GM21528 (cell line): Measurements from ENCODE around the gene DSN1.

Source experiments
- ATAC-seq: cut with Tn5 transposase; IDR thresholded peaks from one replicate; pipeline ENCODE4 v1.9.1; 2021; ENCODE audit warnings: mild to moderate bottlenecking, moderate library complexity; ENCODE audit not compliant: unreplicated experiment, low FRiP score

DSN1 gene

GRCh38 chr20:36760647-36761046 lies 12.9 kb downstream of the DSN1 start:
- no peak for ATAC-seq

DNA sequence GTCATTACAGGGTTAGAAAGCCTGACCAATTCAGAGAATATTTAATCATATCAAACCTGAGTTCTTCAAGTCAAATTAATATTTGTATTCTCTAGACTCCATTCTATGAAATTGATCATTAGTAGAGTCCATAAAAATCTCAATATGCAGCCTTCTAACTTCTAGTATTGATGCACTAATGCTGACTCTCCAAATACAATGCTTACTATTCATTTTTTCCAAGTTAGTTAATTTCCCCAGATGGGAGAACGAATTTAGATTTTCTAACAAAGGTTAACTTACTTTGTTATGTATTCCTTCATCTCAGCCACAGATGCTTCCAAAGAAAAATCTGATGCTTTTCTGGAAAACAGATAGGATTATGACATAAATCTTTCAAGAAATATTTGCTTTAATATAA lies 15.3 kb downstream of the DSN1 start:
- no peak for ATAC-seq

GRCh38 chr20:36756496-36756895 lies 17.1 kb downstream of the DSN1 start:
- ATAC-seq: no peak

- no peak for ATAC-seq
Observed at GRCh38 chr20:36754656-36755222, 18.8 kb downstream of the DSN1 start.

- ATAC-seq: no peak
Observed at GRCh38 chr20:36752582-36752981, 21.0 kb downstream of the DSN1 start.

GRCh38 chr20:36745927-36746659 lies 27.5 kb downstream of the DSN1 start, which contains the start of gene NDRG3:
Gene NDRG3 (minus strand): TSS chr20:36746090. CDS start chr20:36721735, 24,355 bp downstream.
- ATAC-seq: peak; percentile 87

- ATAC-seq: peak; percentile 35
Observed at GRCh38 chr20:36745234-36745926, 28.2 kb downstream of the DSN1 start.

DNA sequence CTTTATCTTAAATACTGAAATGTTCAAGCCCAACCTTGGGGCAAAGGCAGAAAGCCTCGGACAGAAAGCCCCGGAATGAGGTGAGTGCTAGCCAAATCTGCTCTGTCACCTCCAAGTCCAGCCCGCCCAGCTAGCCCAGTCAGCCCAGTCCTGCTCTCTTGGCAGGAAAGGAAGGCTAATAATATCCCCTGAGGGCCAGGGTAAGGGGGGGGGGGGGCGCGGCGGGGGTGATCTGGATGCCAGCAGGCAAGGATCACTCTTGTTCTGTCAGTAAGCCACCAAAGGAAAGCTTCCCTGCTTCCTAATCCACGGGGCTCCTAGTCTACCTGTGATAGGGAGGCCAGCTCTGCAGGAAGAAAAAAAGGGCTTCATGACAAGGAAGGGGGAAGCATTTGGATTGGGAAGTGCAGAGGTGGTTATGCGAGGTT lies 28.8 kb downstream of the DSN1 start:
- ATAC-seq: no peak

DNA sequence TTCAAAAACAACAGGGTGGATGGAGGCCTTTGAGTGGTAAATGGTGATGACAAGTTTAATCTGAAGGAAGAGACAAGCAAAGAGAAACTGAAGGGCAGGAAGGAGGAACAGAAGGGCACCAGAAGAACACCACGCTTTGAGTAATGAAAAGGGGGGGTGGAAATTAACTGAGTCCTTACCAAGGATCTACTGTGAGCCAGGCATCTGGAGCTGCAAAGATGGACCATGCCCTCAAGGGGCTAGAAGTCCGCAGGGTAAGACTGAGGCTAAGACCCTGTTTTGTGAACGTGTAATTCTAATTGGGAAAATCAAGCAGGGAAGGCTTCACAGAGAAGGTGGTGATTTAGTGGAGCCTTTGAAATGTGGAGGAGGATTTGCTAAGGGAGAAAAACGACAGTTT lies 29.3 kb downstream of the DSN1 start:
- no peak for ATAC-seq

DNA sequence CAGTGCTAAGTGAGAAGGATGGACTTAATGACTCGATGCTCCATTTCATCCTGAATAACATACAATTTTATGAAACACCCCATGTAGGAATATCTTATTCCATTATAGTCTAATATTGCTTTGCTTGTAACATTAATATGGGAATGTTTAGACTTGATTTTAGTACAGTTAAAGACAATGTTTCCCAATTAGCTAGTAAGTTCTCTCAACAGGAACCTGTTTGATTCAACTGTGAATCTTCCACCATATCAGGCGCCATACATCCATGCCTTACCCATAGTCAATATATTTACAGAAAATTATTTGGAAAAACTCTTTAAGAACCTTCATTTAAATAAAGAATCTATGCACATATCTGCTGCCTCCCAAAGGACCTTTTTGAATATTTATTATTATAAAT lies 31.0 kb downstream of the DSN1 start:
- ATAC-seq: no peak

- no peak for ATAC-seq
Observed at GRCh38 chr20:36741072-36741471, 32.5 kb downstream of the DSN1 start.

- no peak for ATAC-seq
Observed at GRCh38 chr20:36737183-36737499, 36.4 kb downstream of the DSN1 start.

- no peak for ATAC-seq
Observed at GRCh38 chr20:36736451-36737182, 36.9 kb downstream of the DSN1 start.

DNA sequence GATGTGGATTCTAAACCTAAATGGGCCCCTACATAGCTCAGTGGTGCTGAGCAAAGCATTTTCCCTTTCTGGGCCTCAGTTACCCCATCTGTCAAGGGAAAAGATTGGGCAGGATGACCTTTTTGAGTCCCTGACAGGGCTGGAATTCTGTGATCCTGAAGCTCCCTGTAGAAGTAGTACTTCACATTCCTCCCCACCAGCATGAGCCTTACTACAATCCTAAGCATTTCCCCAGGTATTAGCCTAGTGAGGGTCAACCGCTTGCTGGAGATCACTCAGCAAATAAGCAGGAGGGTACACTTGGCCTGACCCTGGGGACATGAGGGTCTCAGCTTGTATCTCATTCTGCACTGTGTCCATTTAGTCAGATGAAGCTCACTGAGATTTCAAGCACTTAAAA lies 41.1 kb downstream of the DSN1 start:
- ATAC-seq: no peak

GRCh38 chr20:36728986-36729385 lies 44.6 kb downstream of the DSN1 start:
- ATAC-seq: no peak

DNA sequence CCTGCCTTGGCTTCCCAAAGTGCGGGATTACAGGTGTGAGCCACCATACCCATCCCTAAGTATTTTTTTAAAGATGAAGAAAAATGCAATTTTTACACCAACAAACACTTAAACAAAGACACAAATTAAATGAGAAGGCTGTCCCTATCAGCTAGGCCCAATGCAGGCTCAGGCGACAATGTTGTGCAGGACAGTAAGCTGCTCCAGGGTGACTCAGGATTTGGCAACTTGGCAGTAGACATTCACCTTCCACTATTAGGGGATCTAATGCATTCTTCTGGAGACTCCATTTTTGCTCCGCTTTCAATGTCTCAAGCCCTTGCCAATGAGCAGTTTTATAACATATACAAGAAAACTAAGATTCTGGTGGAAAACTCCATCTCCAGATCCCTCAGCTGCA lies 47.4 kb downstream of the DSN1 start:
- ATAC-seq: no peak

GRCh38 chr20:36720510-36720909 lies 53.1 kb downstream of the DSN1 start:
- no peak for ATAC-seq

GRCh38 chr20:36717657-36718056 lies 55.9 kb downstream of the DSN1 start:
- no peak for ATAC-seq

GRCh38 chr20:36717021-36717420 lies 56.5 kb downstream of the DSN1 start:
- ATAC-seq: no peak

- ATAC-seq: no peak
Observed at GRCh38 chr20:36712775-36713174, 60.8 kb downstream of the DSN1 start.

DNA sequence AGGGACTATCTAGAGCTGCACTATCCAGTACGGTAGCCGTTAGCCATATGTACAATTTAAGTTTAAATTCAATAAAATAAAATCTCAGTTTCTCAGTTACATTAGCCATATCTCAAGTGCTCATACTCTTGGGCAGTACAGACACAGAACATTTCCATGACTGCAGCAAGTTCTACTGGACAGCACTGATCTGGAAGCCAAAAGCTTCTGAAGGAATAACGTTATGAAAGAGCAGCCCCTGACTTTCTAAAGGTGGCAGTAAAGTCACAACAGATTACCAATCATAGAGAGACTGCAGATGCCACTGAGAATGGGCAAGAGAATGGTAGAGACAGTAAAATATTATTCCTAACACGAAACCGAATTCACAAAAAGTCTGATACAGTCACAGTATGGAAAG lies 64.4 kb downstream of the DSN1 start:
- no peak for ATAC-seq
